HFFc6 (cell line): ENCODE measurements around the gene CLIP1. TPM values are rescaled to one million over a fixed set of nuclear protein-coding genes. Genes with fewer than 3 reads are reported as not detected.
"Not testable (repeated sequence)": the region's sequence is repeated elsewhere in the genome, so short reads cannot be mapped to it uniquely, and the experiment has no call there.

Experiments
- DNase-seq: peaks from one replicate; pipeline ENCODE4 v3.0.0-alpha.2; 2018
- H3K27ac Mint-ChIP-seq: 2 replicates; pipeline ENCODE4 v1.8.0; 2020; ENCODE audit warnings: mild to moderate bottlenecking, mixed read lengths
- H3K27me3 Mint-ChIP-seq: 2 replicates; pipeline ENCODE4 v1.8.0; 2021; ENCODE audit warnings: mild to moderate bottlenecking, moderate library complexity, mixed read lengths; ENCODE audit not compliant: insufficient read depth
- H3K36me3 Mint-ChIP-seq: 2 replicates; pipeline ENCODE4 v1.8.0; 2021; ENCODE audit warnings: low read depth, mixed read lengths
- H3K4me1 Mint-ChIP-seq: 2 replicates; pipeline ENCODE4 v1.8.0; 2020; ENCODE audit warnings: low read depth, mixed read lengths
- H3K4me3 Mint-ChIP-seq: 2 replicates; pipeline ENCODE4 v1.8.0; 2020; ENCODE audit warnings: mild to moderate bottlenecking, moderate library complexity, mixed read lengths
- H3K9me3 Mint-ChIP-seq: 2 replicates; pipeline ENCODE4 v1.8.0; 2020; ENCODE audit warnings: mild to moderate bottlenecking, mixed read lengths
- CTCF ChIP-seq: fragments of 200-600 bp; sonication (generic); IDR thresholded peaks from 2 replicates; pipeline ENCODE4 v1.5.0; 2021; ENCODE audit warnings: antibody characterized with exemption, mild to moderate bottlenecking
- total RNA-seq, 6 experiments: library from RNA; stranded (reverse); fragmentation: NEBNext Ultra II Directional; extraction: Animal tissue kit (Norgen Biotek cat#: 25700); gene quantifications; 2 replicates in 1 of 6; 3 replicates in 5 of 6; pipeline ENCODE4 v1.2.3, GENCODE V29; 2021

The CLIP1 gene
- total RNA-seq, 6 experiments from 2014 or later: 62.5 to 71.9 (median 69.1) TPM

GRCh38 chr12:122366685-122367475 is 55.6 kb downstream of the CLIP1 start:
- H3K27me3 Mint-ChIP-seq: no peaks in the 10 kb centered on the region; the same call in none of the 2 replicates
- no peaks in the 10 kb centered on the region for H3K9me3 Mint-ChIP-seq
- no peak for TF ChIP-seq CTCF
- peak; percentile 93 for DNase-seq
- peak overlapping the region; percentile 95 for H3K27ac Mint-ChIP-seq
- H3K36me3 Mint-ChIP-seq: peaks cover 27% of the 10 kb centered on the region
- H3K4me3 Mint-ChIP-seq: peak overlapping the region; percentile 59
- peaks cover 39% of the 10 kb centered on the region for H3K4me1 Mint-ChIP-seq

- H3K27ac Mint-ChIP-seq, DNase-seq, H3K9me3 Mint-ChIP-seq, H3K27me3 Mint-ChIP-seq, H3K4me3 Mint-ChIP-seq: not testable (repeated sequence)
- peaks cover 39% of the 10 kb centered on the region for H3K4me1 Mint-ChIP-seq
- H3K36me3 Mint-ChIP-seq: peaks cover 16% of the 10 kb centered on the region
Observed at GRCh38 chr12:122365226-122365625, 57.2 kb downstream of the CLIP1 start.

- no peak overlapping the region for H3K27ac Mint-ChIP-seq
- TF ChIP-seq CTCF: no peak
Observed at GRCh38 chr12:122363782-122364181, 58.7 kb downstream of the CLIP1 start.

GRCh38 chr12:122362755-122363154 is 59.7 kb downstream of the CLIP1 start:
- Mint-ChIP-seq H3K4me1 (peaks cover 22% of the 10 kb centered on the region), H3K9me3 (no peaks in the 10 kb centered on the region), H3K27me3 (no peaks in the 10 kb centered on the region), H3K27ac (no peak overlapping the region), H3K36me3 (peaks cover 10% of the 10 kb centered on the region; the same call in 1 of the 2 replicates), H3K4me3 (no peak overlapping the region)
- TF ChIP-seq CTCF: no peak
- no peak for DNase-seq

More at GRCh38 chr12:122363782-122364181, 58.7 kb downstream of the CLIP1 start:
- no peak for DNase-seq
- Mint-ChIP-seq H3K36me3 (peaks cover 10% of the 10 kb centered on the region; the same call in 1 of the 2 replicates), H3K4me1 (peaks cover 31% of the 10 kb centered on the region), H3K27me3 (no peaks in the 10 kb centered on the region), H3K9me3 (no peaks in the 10 kb centered on the region), H3K4me3 (no peak overlapping the region)

- not testable (repeated sequence) for H3K9me3 Mint-ChIP-seq, H3K4me3 Mint-ChIP-seq, H3K27ac Mint-ChIP-seq, H3K4me1 Mint-ChIP-seq, H3K27me3 Mint-ChIP-seq, DNase-seq
- peaks cover 10% of the 10 kb centered on the region for H3K36me3 Mint-ChIP-seq
Observed at GRCh38 chr12:122358403-122358802, 64.1 kb downstream of the CLIP1 start.

GRCh38 chr12:122357536-122357935 is 64.9 kb downstream of the CLIP1 start:
- H3K27me3 Mint-ChIP-seq, H3K4me3 Mint-ChIP-seq, H3K9me3 Mint-ChIP-seq, H3K4me1 Mint-ChIP-seq, H3K27ac Mint-ChIP-seq, DNase-seq: not testable (repeated sequence)
- peaks cover 10% of the 10 kb centered on the region for H3K36me3 Mint-ChIP-seq

- not testable (repeated sequence) for H3K4me3 Mint-ChIP-seq, H3K27ac Mint-ChIP-seq, DNase-seq, H3K4me1 Mint-ChIP-seq, H3K9me3 Mint-ChIP-seq, H3K27me3 Mint-ChIP-seq
- H3K36me3 Mint-ChIP-seq: peaks cover 10% of the 10 kb centered on the region
Observed at GRCh38 chr12:122356991-122357390, 65.5 kb downstream of the CLIP1 start.
